Loucy (cell line): Measurements from ENCODE around the gene AFF3.

Source experiments
- CTCF ChIP-seq: fragments of 200-600 bp; sonication (generic); conservative IDR thresholded peaks from 2 replicates; pipeline ENCODE4 v1.5.1; 2014; ENCODE audit warnings: mild to moderate bottlenecking, antibody characterized with exemption, low read length
- EZH2phosphoT487 ChIP-seq: fragments of 200-600 bp; IDR thresholded peaks from 2 replicates; pipeline ENCODE4 v1.6.1; 2018; ENCODE audit warnings: antibody characterized with exemption, mild to moderate bottlenecking, moderate library complexity, borderline replicate concordance

GRCh38 chr2:99507937-99508818 lies 634.2 kb downstream of the AFF3 start:
- TF ChIP-seq CTCF (no peak), EZH2phosphoT487 (no peak)
